ENCODE results near the gene NPAS3. TPM values are rescaled to one million over a fixed set of nuclear protein-coding genes. Genes with fewer than 3 reads are reported as not detected.

Gene NPAS3
- total RNA-seq, 4 donors from 2014 or later = 4.0 to 12.2 (median 5.6) TPM

- H3K36me3 ChIP-seq = no peaks in the 10 kb centered on the region
Observed at GRCh38 chr14:33184587-33184986, 245.9 kb downstream of the NPAS3 start.

GRCh38 chr14:33186656-33187055, 248.0 kb downstream of the NPAS3 start:
- TF ChIP-seq POLR2A (IDR thresholded peaks at IDR 0.05) (no peak), CTCF (IDR thresholded peaks at IDR 0.05) (no peak)

More at GRCh38 chr14:33184587-33184986, 245.9 kb downstream of the NPAS3 start:
- DNase-seq = no peak
- H3K9me3 ChIP-seq = no peaks in the 10 kb centered on the region
- intact Hi-C loops (cut with DNase I) = no loop called here
- no peaks in the 10 kb centered on the region for H3K27me3 ChIP-seq
- no peak for TF ChIP-seq POLR2A (IDR thresholded peaks at IDR 0.05)
- WGBS, 2 donors = 62 to 76% methylated on average over 2 of the region's 2 CpGs
- peaks cover 7% of the 10 kb centered on the region in 2 donors for H3K4me1 ChIP-seq
- H3K4me3 ChIP-seq (replicated peaks in 1 of 3) = no peak overlapping the region
- no peak overlapping the region for H3K27ac ChIP-seq

GRCh38 chr14:33188880-33189279, 250.2 kb downstream of the NPAS3 start:
- peak in 1 of 2 donors; percentile 5 for DNase-seq
- Histone ChIP-seq H3K27me3 (no peaks in the 10 kb centered on the region), H3K27ac (no peak overlapping the region), H3K9me3 (no peaks in the 10 kb centered on the region), H3K4me1 (peaks cover 7% of the 10 kb centered on the region in 2 donors), H3K4me3 (replicated peaks in 1 of 3) (no peak overlapping the region), H3K36me3 (no peaks in the 10 kb centered on the region)
- WGBS, 2 donors = 53 to 58% methylated on average over 2 of the region's 2 CpGs
- intact Hi-C loops (cut with DNase I) = no loop called here
- TF ChIP-seq POLR2A (IDR thresholded peaks at IDR 0.05) (no peak), CTCF (IDR thresholded peaks at IDR 0.05) (no peak)

More at GRCh38 chr14:33186656-33187055, 248.0 kb downstream of the NPAS3 start:
- DNase-seq = no peak
- intact Hi-C loops (cut with DNase I) = no loop called here
- H3K9me3 ChIP-seq = no peaks in the 10 kb centered on the region
- H3K4me1 ChIP-seq = peaks cover 7% of the 10 kb centered on the region in 2 donors
- H3K4me3 ChIP-seq (replicated peaks in 1 of 3) = no peak overlapping the region
- H3K27ac ChIP-seq = no peak overlapping the region
- no peaks in the 10 kb centered on the region for H3K36me3 ChIP-seq
- H3K27me3 ChIP-seq = no peaks in the 10 kb centered on the region

- H3K27me3 ChIP-seq = no peaks in the 10 kb centered on the region
- H3K4me1 ChIP-seq = peaks cover 7% of the 10 kb centered on the region in 2 donors
- no peak for DNase-seq
- no peak overlapping the region for H3K27ac ChIP-seq
- intact Hi-C loops (cut with DNase I) = no loop called here
- no peak for TF ChIP-seq CTCF (IDR thresholded peaks at IDR 0.05)
- no peak for TF ChIP-seq POLR2A (IDR thresholded peaks at IDR 0.05)
- H3K9me3 ChIP-seq = no peaks in the 10 kb centered on the region
- H3K36me3 ChIP-seq = no peaks in the 10 kb centered on the region
- H3K4me3 ChIP-seq (replicated peaks in 1 of 3) = no peak overlapping the region
Observed at GRCh38 chr14:33191855-33192254, 253.2 kb downstream of the NPAS3 start.

- H3K9me3 ChIP-seq = no peaks in the 10 kb centered on the region
- no peak for TF ChIP-seq CTCF (IDR thresholded peaks at IDR 0.05)
- no peak for TF ChIP-seq POLR2A (IDR thresholded peaks at IDR 0.05)
- H3K27ac ChIP-seq = no peak overlapping the region
- no peaks in the 10 kb centered on the region for H3K27me3 ChIP-seq
- DNase-seq = no peak
- intact Hi-C loops (cut with DNase I) = no loop called here
- no peaks in the 10 kb centered on the region for H3K4me1 ChIP-seq
- no peak overlapping the region for H3K4me3 ChIP-seq (replicated peaks in 1 of 3)
- WGBS, 2 donors = 95 to 96% methylated on average over 4 of the region's 4 CpGs
- H3K36me3 ChIP-seq = no peaks in the 10 kb centered on the region
Observed at GRCh38 chr14:33194551-33194950, 255.9 kb downstream of the NPAS3 start.

- no peak for DNase-seq
- no peak overlapping the region for H3K4me3 ChIP-seq (replicated peaks in 1 of 3)
- H3K27me3 ChIP-seq = no peaks in the 10 kb centered on the region
Observed at GRCh38 chr14:33198684-33199083, 260.0 kb downstream of the NPAS3 start.

More at GRCh38 chr14:33198684-33199083, 260.0 kb downstream of the NPAS3 start:
- WGBS, 2 donors = 96 to 97% methylated on average over 5 to 13 of the region's 25 CpGs
- Histone ChIP-seq H3K9me3 (no peaks in the 10 kb centered on the region), H3K4me1 (no peaks in the 10 kb centered on the region), H3K27ac (no peak overlapping the region), H3K36me3 (no peaks in the 10 kb centered on the region)
- TF ChIP-seq POLR2A (IDR thresholded peaks at IDR 0.05) = no peak
- no peak for TF ChIP-seq CTCF (IDR thresholded peaks at IDR 0.05)
- intact Hi-C loops (cut with DNase I) = no loop called here
